PC-3 (cell line): ENCODE results near the gene SCT.

Source experiments
- CTCF ChIP-seq: fragments of 300-600 bp; sonication (generic); conservative IDR thresholded peaks from 2 replicates; pipeline ENCODE4 v1.5.1; 2017; ENCODE audit warnings: antibody characterized with exemption, low read depth, mild to moderate bottlenecking, low read length
- EZH2 ChIP-seq: fragments of 300-600 bp; sonication (generic); IDR thresholded peaks from one replicate; pipeline ENCODE4 v1.6.1; 2017; ENCODE audit warnings: antibody characterized with exemption, mild to moderate bottlenecking, low read length; ENCODE audit not compliant: unreplicated experiment

DNA sequence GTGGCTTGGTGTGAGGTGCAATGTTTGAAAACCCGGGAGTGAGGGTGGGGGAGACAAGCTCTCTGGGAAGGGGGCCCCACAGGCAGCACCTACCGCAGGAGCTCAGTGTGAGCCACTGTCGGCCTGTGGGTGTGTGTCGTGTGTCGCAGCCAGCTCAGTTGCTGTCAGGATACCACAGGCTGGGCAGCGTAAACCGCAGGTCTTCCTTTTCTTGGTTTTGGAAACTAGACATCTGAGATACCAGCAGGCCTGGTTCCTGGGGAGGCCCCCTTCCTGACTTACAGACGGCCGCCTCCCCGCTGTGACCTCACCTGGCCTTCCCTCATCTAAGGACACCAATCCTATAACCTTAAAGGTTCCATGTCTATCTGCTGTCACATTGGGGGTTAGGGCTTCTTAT, 30.6 kb downstream of the SCT start:
- no peak for TF ChIP-seq CTCF
- no peak for TF ChIP-seq EZH2
